ENCODE results near the gene UVRAG. TPM values are rescaled to one million over a fixed set of nuclear protein-coding genes. Genes with fewer than 3 reads are reported as not detected.
"Not testable (repeated sequence)": the region's sequence is repeated elsewhere in the genome, so short reads cannot be mapped to it uniquely, and the experiment has no call there.

The UVRAG gene
- total and polyA plus RNA-seq, 4 donors = 7.9 to 47.0 (median 20.1) TPM

DNA sequence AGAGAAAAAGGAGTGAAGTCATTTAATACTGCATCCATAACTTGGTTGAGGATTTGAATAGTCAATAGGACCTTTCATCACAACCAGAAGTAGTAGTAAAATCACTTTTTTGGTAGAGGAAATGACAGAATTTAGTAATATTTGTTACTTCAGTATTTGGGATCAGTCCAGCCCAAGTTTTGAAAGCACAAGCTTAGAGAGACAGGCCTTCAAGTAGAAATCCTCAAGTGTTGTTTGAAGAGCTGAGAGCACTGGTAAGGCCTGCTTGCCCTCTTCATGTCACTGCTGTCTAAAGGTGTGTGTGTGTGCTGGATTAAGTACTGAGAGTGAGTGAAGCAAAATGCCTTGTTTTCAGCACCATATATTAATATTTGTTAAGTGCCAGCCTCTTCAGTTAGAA lies 254.0 kb downstream of the UVRAG start:
- intact Hi-C loops (cut with DNase I) = no loop called here
- no peaks in the 10 kb centered on the region for H3K9me3 ChIP-seq (ENCODE audit: control insufficient read depth, low read length)
- no peaks in the 10 kb centered on the region for H3K4me1 ChIP-seq (ENCODE audit: control insufficient read depth in 1 of 2, insufficient read depth in 2 of 2, low read length in 2 of 2)
- no peaks in the 10 kb centered on the region for H3K27me3 ChIP-seq (ENCODE audit: control insufficient read depth in 1 of 2, insufficient read depth in 2 of 2, low read length in 1 of 2)
- peaks cover 4% of the 10 kb centered on the region in 2 donors for H3K36me3 ChIP-seq (ENCODE audit: control insufficient read depth in 1 of 2, insufficient read depth in 2 of 2, low read length in 1 of 2)
- DNase-seq (no peak), ATAC-seq (ENCODE audit: low FRiP score) (no peak)
- H3K27ac ChIP-seq (ENCODE audit: low read depth in 1 of 2, low read length in 2 of 2) = no peak overlapping the region
- no peak overlapping the region for H3K4me3 ChIP-seq (ENCODE audit: low read length in 2 of 2)

DNA sequence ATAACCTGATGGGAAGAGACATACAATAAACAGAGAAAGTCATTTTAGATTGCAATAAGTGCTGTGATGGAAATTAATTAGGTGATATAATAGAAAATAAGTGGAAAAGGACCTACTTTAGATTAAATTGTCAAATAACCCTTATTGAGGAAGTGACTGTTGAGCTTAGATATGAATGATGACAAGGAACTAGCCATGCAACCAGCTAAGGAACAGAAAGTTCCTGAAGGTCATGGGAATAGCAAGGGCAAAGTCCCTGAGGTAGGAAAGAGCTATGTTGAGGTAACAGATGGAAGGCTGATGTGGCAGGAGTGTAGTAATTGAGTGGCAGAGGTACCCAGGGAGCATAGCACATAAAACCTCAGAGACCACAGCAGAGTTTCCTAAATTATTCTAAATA lies 256.1 kb downstream of the UVRAG start:
- ATAC-seq (ENCODE audit: low FRiP score) (no peak), DNase-seq (no peak)
- H3K4me3 ChIP-seq (ENCODE audit: low read length in 2 of 2) = no peak overlapping the region
- no peaks in the 10 kb centered on the region for H3K9me3 ChIP-seq (ENCODE audit: control insufficient read depth, low read length)
- peaks cover 4% of the 10 kb centered on the region in 2 donors for H3K36me3 ChIP-seq (ENCODE audit: control insufficient read depth in 1 of 2, insufficient read depth in 2 of 2, low read length in 1 of 2)
- intact Hi-C loops (cut with DNase I) = no loop called here
- peaks cover 0 to 5% of the 10 kb centered on the region in 2 donors for H3K4me1 ChIP-seq (ENCODE audit: control insufficient read depth in 1 of 2, insufficient read depth in 2 of 2, low read length in 2 of 2)
- no peak overlapping the region for H3K27ac ChIP-seq (ENCODE audit: low read depth in 1 of 2, low read length in 2 of 2)
- no peaks in the 10 kb centered on the region for H3K27me3 ChIP-seq (ENCODE audit: control insufficient read depth in 1 of 2, insufficient read depth in 2 of 2, low read length in 1 of 2)

DNA sequence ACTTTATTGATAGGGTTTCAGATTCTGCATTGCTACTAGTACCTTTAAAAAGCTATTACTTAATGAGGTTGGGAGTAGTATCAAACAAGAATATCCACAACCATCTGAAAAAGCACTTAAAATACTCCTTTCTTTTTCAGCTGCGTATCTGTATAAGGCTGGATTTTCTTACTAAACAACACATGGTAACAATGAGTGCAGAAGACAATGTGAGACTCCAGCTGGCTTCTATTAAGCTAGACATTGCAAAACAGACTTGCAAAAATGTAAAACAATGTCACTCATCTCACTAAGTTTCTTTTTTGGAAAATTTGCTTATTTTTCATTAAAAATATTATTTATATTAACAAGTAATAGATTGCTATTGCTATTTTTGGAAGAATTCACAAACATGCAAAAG lies 258.7 kb downstream of the UVRAG start:
- ATAC-seq (ENCODE audit: low FRiP score) (no peak), DNase-seq (no peak)
- WGBS, 2 donors = 75 to 80% methylated on average over 1 of the region's 1 CpG
- H3K4me3 ChIP-seq (ENCODE audit: low read length in 2 of 2) = no peak overlapping the region
- peaks cover 0 to 5% of the 10 kb centered on the region in 2 donors for H3K4me1 ChIP-seq (ENCODE audit: control insufficient read depth in 1 of 2, insufficient read depth in 2 of 2, low read length in 2 of 2)
- H3K36me3 ChIP-seq (ENCODE audit: control insufficient read depth in 1 of 2, insufficient read depth in 2 of 2, low read length in 1 of 2) = no peaks in the 10 kb centered on the region
- intact Hi-C loops (cut with DNase I) = no loop called here
- H3K27me3 ChIP-seq (ENCODE audit: control insufficient read depth in 1 of 2, insufficient read depth in 2 of 2, low read length in 1 of 2) = no peaks in the 10 kb centered on the region
- H3K9me3 ChIP-seq (ENCODE audit: control insufficient read depth, low read length) = no peaks in the 10 kb centered on the region
- H3K27ac ChIP-seq (ENCODE audit: low read depth in 1 of 2, low read length in 2 of 2) = no peak overlapping the region

DNA sequence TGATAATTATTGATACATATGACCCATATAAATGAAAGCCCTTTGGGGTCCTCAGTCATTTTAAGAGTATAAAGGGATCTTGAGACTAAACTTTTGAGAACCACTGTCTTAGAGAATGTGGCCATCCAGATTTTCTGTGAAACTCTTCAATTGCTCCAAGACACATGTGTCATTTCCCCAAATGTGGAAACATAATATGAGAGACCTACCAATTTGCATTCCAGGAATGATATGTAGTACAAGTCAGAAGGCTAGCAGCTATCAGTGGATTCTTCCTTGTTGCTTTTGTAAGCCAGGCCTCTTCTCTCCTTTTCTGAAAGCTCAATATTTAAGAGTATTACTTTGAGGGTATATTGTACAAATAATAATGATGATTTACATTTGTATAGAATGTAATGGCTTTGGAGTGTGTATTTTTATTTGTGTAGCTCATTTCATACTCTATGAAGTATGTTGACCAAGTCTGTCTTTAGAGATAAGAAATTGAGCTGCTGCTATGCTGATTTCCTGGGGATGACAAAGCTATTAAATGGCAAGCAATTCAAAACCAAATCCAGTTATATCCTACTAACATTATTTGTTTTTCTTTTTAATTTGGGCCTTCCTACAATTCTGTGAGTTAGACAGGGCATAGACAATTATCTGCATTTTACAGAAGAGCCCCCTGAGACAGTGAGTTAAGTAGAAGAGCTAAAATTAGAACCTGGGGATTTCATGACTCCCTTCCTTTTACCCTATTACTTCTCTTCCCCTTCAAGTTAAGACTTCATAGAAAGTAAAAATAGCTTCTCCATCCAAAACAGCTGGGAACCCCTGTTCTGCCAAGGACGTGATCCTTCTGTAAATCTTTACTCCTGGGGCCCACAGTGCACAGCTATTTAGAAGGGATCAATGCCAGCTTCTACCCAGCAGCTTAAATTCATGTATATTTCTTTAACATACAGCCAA lies 259.4 kb downstream of the UVRAG start:
- DNase-seq (no peak), ATAC-seq (ENCODE audit: low FRiP score) (no peak)
- Histone ChIP-seq H3K4me1 (ENCODE audit: control insufficient read depth in 1 of 2, insufficient read depth in 2 of 2, low read length in 2 of 2) (peaks cover 0 to 5% of the 10 kb centered on the region in 2 donors), H3K27me3 (ENCODE audit: control insufficient read depth in 1 of 2, insufficient read depth in 2 of 2, low read length in 1 of 2) (no peaks in the 10 kb centered on the region), H3K9me3 (ENCODE audit: control insufficient read depth, low read length) (no peaks in the 10 kb centered on the region), H3K36me3 (ENCODE audit: control insufficient read depth in 1 of 2, insufficient read depth in 2 of 2, low read length in 1 of 2) (no peaks in the 10 kb centered on the region), H3K4me3 (ENCODE audit: low read length in 2 of 2) (no peak overlapping the region), H3K27ac (ENCODE audit: low read depth in 1 of 2, low read length in 2 of 2) (no peak overlapping the region)
- 3% methylated on average over 1 of the region's 1 CpG for WGBS, 2 donors
- intact Hi-C loops (cut with DNase I) = no loop called here

DNA sequence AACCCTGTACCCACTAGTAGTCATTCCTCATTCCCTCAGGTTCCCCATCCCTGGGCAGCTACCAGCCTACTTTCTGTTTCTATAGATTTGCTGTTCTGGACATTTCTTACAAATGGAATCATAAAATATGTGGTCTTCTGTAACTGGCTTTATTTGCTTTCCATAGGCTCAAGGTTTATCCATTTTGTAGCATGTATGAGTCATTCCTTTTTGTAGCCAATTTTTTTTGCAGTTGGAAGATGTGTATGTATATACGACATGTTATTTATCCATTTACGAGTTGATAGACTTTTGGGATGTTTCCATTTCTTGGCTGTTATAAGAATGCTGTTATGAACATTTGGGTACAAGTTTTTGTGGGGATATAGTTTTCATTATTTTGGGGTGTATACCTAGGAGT lies 260.7 kb downstream of the UVRAG start:
- Histone ChIP-seq H3K4me1 (ENCODE audit: control insufficient read depth in 1 of 2, insufficient read depth in 2 of 2, low read length in 2 of 2) (peaks cover 0 to 5% of the 10 kb centered on the region in 2 donors), H3K27me3 (ENCODE audit: control insufficient read depth in 1 of 2, insufficient read depth in 2 of 2, low read length in 1 of 2) (no peaks in the 10 kb centered on the region), H3K27ac (ENCODE audit: low read depth in 1 of 2, low read length in 2 of 2) (no peak overlapping the region), H3K36me3 (ENCODE audit: control insufficient read depth in 1 of 2, insufficient read depth in 2 of 2, low read length in 1 of 2) (no peaks in the 10 kb centered on the region), H3K9me3 (ENCODE audit: control insufficient read depth, low read length) (no peaks in the 10 kb centered on the region), H3K4me3 (ENCODE audit: low read length in 2 of 2) (no peak overlapping the region)
- no peak for DNase-seq
- WGBS, 2 donors = 95 to 96% methylated on average over 2 of the region's 2 CpGs
- intact Hi-C loops (cut with DNase I) = no loop called here
- no peak for ATAC-seq (ENCODE audit: low FRiP score)

DNA sequence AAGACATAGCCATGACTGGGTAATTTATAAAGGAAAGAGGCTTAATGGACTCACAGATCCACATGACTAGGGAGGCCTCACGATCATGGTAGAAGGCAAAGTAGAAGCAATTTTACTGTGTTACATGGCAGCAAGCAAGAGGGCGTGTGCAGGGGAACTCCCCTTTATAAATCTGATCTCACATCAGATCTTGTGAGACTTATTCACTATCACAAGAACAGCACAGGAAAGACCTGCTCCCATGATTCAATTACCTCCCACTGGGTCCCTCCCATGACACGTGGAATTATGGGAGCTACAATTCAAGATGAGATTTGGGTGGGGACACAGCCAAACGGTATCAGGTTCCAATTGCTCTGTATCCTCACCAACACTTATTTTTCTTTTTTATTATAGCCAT lies 261.2 kb downstream of the UVRAG start:
- 97 to 99% methylated on average over 4 of the region's 4 CpGs for WGBS, 2 donors
- H3K27me3 ChIP-seq (ENCODE audit: control insufficient read depth in 1 of 2, insufficient read depth in 2 of 2, low read length in 1 of 2); H3K36me3 ChIP-seq (ENCODE audit: control insufficient read depth in 1 of 2, insufficient read depth in 2 of 2, low read length in 1 of 2); H3K4me1 ChIP-seq (ENCODE audit: control insufficient read depth in 1 of 2, insufficient read depth in 2 of 2, low read length in 2 of 2); DNase-seq; H3K9me3 ChIP-seq (ENCODE audit: control insufficient read depth, low read length); ATAC-seq (ENCODE audit: low FRiP score); intact Hi-C loops (cut with DNase I); H3K4me3 ChIP-seq (ENCODE audit: low read length in 2 of 2); H3K27ac ChIP-seq (ENCODE audit: low read depth in 1 of 2, low read length in 2 of 2): not testable (repeated sequence)

DNA sequence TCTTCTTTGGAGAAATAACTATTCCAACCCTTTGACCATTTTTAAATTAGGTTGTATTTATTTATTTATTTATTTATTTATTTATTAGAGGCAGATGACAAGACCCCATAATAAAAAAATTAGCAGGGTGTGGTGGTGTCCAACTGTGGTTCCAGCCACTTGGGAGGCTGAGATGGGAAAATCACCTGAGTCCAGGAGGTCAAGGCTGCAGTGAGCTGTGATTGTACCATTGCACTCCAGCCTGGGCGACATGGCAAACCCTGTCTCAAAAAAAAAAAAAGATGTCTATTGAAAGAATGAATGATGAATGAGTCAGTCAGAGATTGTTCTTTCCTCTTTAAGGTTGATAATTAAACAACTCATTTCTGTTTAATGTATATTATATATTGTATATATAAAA lies 261.7 kb downstream of the UVRAG start:
- peaks cover 0 to 5% of the 10 kb centered on the region in 2 donors for H3K4me1 ChIP-seq (ENCODE audit: control insufficient read depth in 1 of 2, insufficient read depth in 2 of 2, low read length in 2 of 2)
- ATAC-seq (ENCODE audit: low FRiP score) (no peak), DNase-seq (no peak)
- no peaks in the 10 kb centered on the region for H3K27me3 ChIP-seq (ENCODE audit: control insufficient read depth in 1 of 2, insufficient read depth in 2 of 2, low read length in 1 of 2)
- no peak overlapping the region for H3K27ac ChIP-seq (ENCODE audit: low read depth in 1 of 2, low read length in 2 of 2)
- no peaks in the 10 kb centered on the region for H3K36me3 ChIP-seq (ENCODE audit: control insufficient read depth in 1 of 2, insufficient read depth in 2 of 2, low read length in 1 of 2)
- no peaks in the 10 kb centered on the region for H3K9me3 ChIP-seq (ENCODE audit: control insufficient read depth, low read length)
- 92 to 98% methylated on average over 1 of the region's 1 CpG for WGBS, 2 donors
- intact Hi-C loops (cut with DNase I) = no loop called here
- H3K4me3 ChIP-seq (ENCODE audit: low read length in 2 of 2) = no peak overlapping the region

DNA sequence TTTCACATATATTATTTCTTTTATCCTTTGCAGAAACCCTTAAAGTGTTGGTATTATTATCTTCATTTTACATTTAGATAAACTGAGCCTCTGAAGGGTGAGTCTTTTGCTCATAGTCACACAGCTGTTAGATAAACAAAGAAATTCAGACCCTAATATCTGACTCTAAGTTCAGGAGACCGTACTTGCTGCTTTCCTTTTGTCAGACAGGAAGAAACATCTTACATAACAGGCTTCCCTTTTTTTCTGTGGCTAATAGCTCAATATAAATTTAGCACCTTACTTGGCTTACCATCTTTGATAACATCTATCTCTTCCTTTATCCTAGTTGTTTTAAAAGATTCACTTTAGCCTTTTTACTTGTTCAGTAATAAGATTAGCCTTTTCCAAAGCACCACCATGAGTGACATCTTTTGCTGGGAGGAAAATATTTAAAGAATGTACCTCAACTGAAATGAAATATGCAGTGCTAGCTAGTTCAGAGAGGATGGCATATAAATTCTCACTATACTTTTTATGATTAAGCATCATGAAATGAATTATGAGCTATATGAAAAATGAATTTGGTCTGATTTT lies 262.7 kb downstream of the UVRAG start:
- intact Hi-C loops (cut with DNase I) = no loop called here
- WGBS, 2 donors = 55 to 61% methylated on average over 1 of the region's 1 CpG
- H3K27me3 ChIP-seq (ENCODE audit: control insufficient read depth in 1 of 2, insufficient read depth in 2 of 2, low read length in 1 of 2) = no peaks in the 10 kb centered on the region
- H3K4me1 ChIP-seq (ENCODE audit: control insufficient read depth in 1 of 2, insufficient read depth in 2 of 2, low read length in 2 of 2) = peaks cover 0 to 5% of the 10 kb centered on the region in 2 donors
- H3K36me3 ChIP-seq (ENCODE audit: control insufficient read depth in 1 of 2, insufficient read depth in 2 of 2, low read length in 1 of 2) = no peaks in the 10 kb centered on the region
- H3K27ac ChIP-seq (ENCODE audit: low read depth in 1 of 2, low read length in 2 of 2) = no peak overlapping the region
- ATAC-seq (ENCODE audit: low FRiP score) (no peak), DNase-seq (no peak)
- H3K9me3 ChIP-seq (ENCODE audit: control insufficient read depth, low read length) = no peaks in the 10 kb centered on the region
- H3K4me3 ChIP-seq (ENCODE audit: low read length in 2 of 2) = no peak overlapping the region

DNA sequence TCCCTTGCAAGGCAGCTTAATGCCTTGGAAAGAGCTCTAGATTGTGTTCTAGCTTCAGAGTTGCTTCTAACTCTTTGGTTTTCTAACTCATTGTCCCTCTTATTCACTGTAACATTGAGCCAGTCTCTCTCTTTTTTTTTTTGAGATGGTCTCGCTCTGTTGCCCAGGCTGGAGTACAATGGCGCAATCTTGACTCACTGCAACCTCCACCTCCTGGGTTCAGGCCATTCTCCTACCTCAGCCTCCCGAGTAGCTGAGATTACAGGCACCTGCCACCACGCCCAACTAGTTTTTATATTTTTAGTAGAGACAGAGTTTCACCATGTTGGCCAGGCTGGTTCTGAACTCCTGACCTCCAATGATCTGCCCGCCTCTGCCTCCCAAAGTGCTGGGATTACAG lies 266.1 kb downstream of the UVRAG start:
- intact Hi-C loops (cut with DNase I); H3K9me3 ChIP-seq (ENCODE audit: control insufficient read depth, low read length); H3K4me3 ChIP-seq (ENCODE audit: low read length in 2 of 2); DNase-seq; H3K4me1 ChIP-seq (ENCODE audit: control insufficient read depth in 1 of 2, insufficient read depth in 2 of 2, low read length in 2 of 2); H3K27me3 ChIP-seq (ENCODE audit: control insufficient read depth in 1 of 2, insufficient read depth in 2 of 2, low read length in 1 of 2); H3K27ac ChIP-seq (ENCODE audit: low read depth in 1 of 2, low read length in 2 of 2); ATAC-seq (ENCODE audit: low FRiP score); H3K36me3 ChIP-seq (ENCODE audit: control insufficient read depth in 1 of 2, insufficient read depth in 2 of 2, low read length in 1 of 2): not testable (repeated sequence)
- 95 to 98% methylated on average over 5 of the region's 5 CpGs for WGBS, 2 donors
